Vagina (tissue), 2 donors: ENCODE data around the gene KRT33B. TPM values are rescaled to one million over a fixed set of nuclear protein-coding genes. Genes with fewer than 3 reads are reported as not detected.

Experiments used
- DNase-seq, 2 donors: peaks; one replicate each; pipeline ENCODE4 v3.0.0-alpha.2; 2017; ENCODE audit errors: extremely low spot score in 2 of 2
- H3K27ac ChIP-seq: fragments of 200-600 bp; sonication (generic); one replicate; pipeline ENCODE4 v1.5.1; 2019
- H3K27me3 ChIP-seq: fragments of 200-600 bp; sonication (generic); one replicate; pipeline ENCODE4 v1.5.1; 2019
- H3K36me3 ChIP-seq, 2 donors: fragments of 200-600 bp; sonication (generic); one replicate each; pipeline ENCODE4 v1.5.1; 2017 to 2019
- H3K4me1 ChIP-seq: fragments of 200-600 bp; sonication (generic); one replicate; pipeline ENCODE4 v1.5.1; 2019
- H3K4me3 ChIP-seq, 2 donors: fragments of 200-600 bp; sonication (generic); 1 replicate in 1 of 2; 2 replicates in 1 of 2; pipeline ENCODE4 v1.5.1; 2016 to 2019
- H3K9me3 ChIP-seq: fragments of 200-600 bp; sonication (generic); one replicate; pipeline ENCODE4 v1.5.1; 2019
- CTCF ChIP-seq, 3 experiments: fragments of 450-650 bp in 2 of 3; fragments of 200-600 bp in 1 of 3; sonication (generic) in 1 of 3; IDR thresholded peaks; one replicate each; pipeline ENCODE4 v1.5.1; 2017 to 2019; ENCODE audit warnings: antibody characterized with exemption in 3 of 3, mild to moderate bottlenecking in 2 of 3, moderate library complexity in 2 of 3
- POLR2A ChIP-seq, 2 donors: fragments of 450-650 bp; IDR thresholded peaks; one replicate each; pipeline ENCODE4 v1.6.1; 2017; ENCODE audit warnings: antibody characterized with exemption in 2 of 2, mild to moderate bottlenecking in 2 of 2, moderate library complexity in 2 of 2
- POLR2AphosphoS5 ChIP-seq, 2 donors: sonication (generic); formaldehyde crosslinking; IDR thresholded peaks; one replicate each; pipeline ENCODE4 v1.9.0; 2017; ENCODE audit warnings: antibody characterized with exemption in 2 of 2, mild to moderate bottlenecking in 2 of 2, low read depth in 1 of 2; ENCODE audit not compliant: insufficient read depth in 1 of 2
- intact Hi-C: fragments of 100-400 bp; cut with DNase I; formaldehyde crosslinking; loops from one replicate; pipeline ENCODE4 v1.15.1; 2023
- total RNA-seq: library from RNA; depleted of rRNA; stranded (reverse); fragments of >200 nt; gene quantifications from one replicate; pipeline ENCODE4 v1.2.3, GENCODE V29; 2016

The KRT33B gene
- total RNA-seq, 1 donor from 2014 or later: not detected

GRCh38 chr17:41393294-41393693, 23.7 kb upstream of the KRT33B start:
- H3K27ac ChIP-seq: peak overlapping the region; percentile 51
- intact Hi-C loops: no loop called here
- H3K9me3 ChIP-seq: no peaks in the 10 kb centered on the region
- no peak for DNase-seq
- H3K4me3 ChIP-seq: no peak overlapping the region
- H3K36me3 ChIP-seq: no peaks in the 10 kb centered on the region
- H3K4me1 ChIP-seq: peaks cover 22% of the 10 kb centered on the region
- no peaks in the 10 kb centered on the region for H3K27me3 ChIP-seq
- TF ChIP-seq CTCF (IDR thresholded peaks at IDR 0.05): no peak
- TF ChIP-seq POLR2AphosphoS5 (IDR thresholded peaks at IDR 0.05; ENCODE audit: insufficient read depth in 1 of 2, low read depth in 1 of 2): no peak
- no peak for TF ChIP-seq POLR2A (IDR thresholded peaks at IDR 0.05)

GRCh38 chr17:41392278-41392677, 22.7 kb upstream of the KRT33B start:
- intact Hi-C loops: no loop called here
- Histone ChIP-seq H3K27ac (no peak overlapping the region), H3K36me3 (no peaks in the 10 kb centered on the region), H3K4me1 (peaks cover 22% of the 10 kb centered on the region), H3K4me3 (no peak overlapping the region), H3K9me3 (no peaks in the 10 kb centered on the region), H3K27me3 (no peaks in the 10 kb centered on the region)
- DNase-seq: no peak
- no peak for TF ChIP-seq CTCF (IDR thresholded peaks at IDR 0.05)
- no peak for TF ChIP-seq POLR2AphosphoS5 (IDR thresholded peaks at IDR 0.05; ENCODE audit: insufficient read depth in 1 of 2, low read depth in 1 of 2)
- no peak for TF ChIP-seq POLR2A (IDR thresholded peaks at IDR 0.05)

- intact Hi-C loops: no loop called here
- Histone ChIP-seq H3K4me3 (no peak overlapping the region), H3K4me1 (peaks cover 22% of the 10 kb centered on the region)
Observed at GRCh38 chr17:41391535-41391934, 21.9 kb upstream of the KRT33B start.

GRCh38 chr17:41390411-41390938, 20.9 kb upstream of the KRT33B start:
- Histone ChIP-seq H3K27me3 (no peaks in the 10 kb centered on the region), H3K4me3 (no peak overlapping the region), H3K4me1 (peaks cover 19% of the 10 kb centered on the region), H3K27ac (no peak overlapping the region), H3K9me3 (no peaks in the 10 kb centered on the region), H3K36me3 (no peaks in the 10 kb centered on the region)
- DNase-seq: peak in 1 of 2 donors; percentile 29
- no peak for TF ChIP-seq POLR2A (IDR thresholded peaks at IDR 0.05)
- TF ChIP-seq POLR2AphosphoS5 (IDR thresholded peaks at IDR 0.05; ENCODE audit: insufficient read depth in 1 of 2, low read depth in 1 of 2): no peak
- TF ChIP-seq CTCF (IDR thresholded peaks at IDR 0.05): no peak
- intact Hi-C loops: no loop called here

More at GRCh38 chr17:41391535-41391934, 21.9 kb upstream of the KRT33B start:
- Histone ChIP-seq H3K27ac (no peak overlapping the region), H3K36me3 (no peaks in the 10 kb centered on the region), H3K9me3 (no peaks in the 10 kb centered on the region), H3K27me3 (no peaks in the 10 kb centered on the region)
- DNase-seq: no peak
- TF ChIP-seq POLR2A (IDR thresholded peaks at IDR 0.05) (no peak), CTCF (IDR thresholded peaks at IDR 0.05) (no peak), POLR2AphosphoS5 (IDR thresholded peaks at IDR 0.05; ENCODE audit: insufficient read depth in 1 of 2, low read depth in 1 of 2) (no peak)

- H3K27me3 ChIP-seq: no peaks in the 10 kb centered on the region
Observed at GRCh38 chr17:41387670-41388069, 18.1 kb upstream of the KRT33B start.

More at GRCh38 chr17:41387670-41388069, 18.1 kb upstream of the KRT33B start:
- TF ChIP-seq POLR2A (IDR thresholded peaks at IDR 0.05): no peak
- no peak for TF ChIP-seq POLR2AphosphoS5 (IDR thresholded peaks at IDR 0.05; ENCODE audit: insufficient read depth in 1 of 2, low read depth in 1 of 2)
- TF ChIP-seq CTCF (IDR thresholded peaks at IDR 0.05): no peak
- H3K27ac ChIP-seq: no peak overlapping the region
- H3K9me3 ChIP-seq: no peaks in the 10 kb centered on the region
- intact Hi-C loops: no loop called here
- DNase-seq: no peak
- no peaks in the 10 kb centered on the region for H3K4me1 ChIP-seq
- no peaks in the 10 kb centered on the region for H3K36me3 ChIP-seq
- H3K4me3 ChIP-seq: no peak overlapping the region
